ENCODE data around the gene SDE2. TPM values are rescaled to one million over a fixed set of nuclear protein-coding genes. Genes with fewer than 3 reads are reported as not detected.

SDE2 gene
- total and polyA plus RNA-seq, 2 of the 8 experiments (the other 6 are each of a cell fraction or from before 2014, with no cell fraction given) = 8.5 to 16.7 TPM

DNA sequence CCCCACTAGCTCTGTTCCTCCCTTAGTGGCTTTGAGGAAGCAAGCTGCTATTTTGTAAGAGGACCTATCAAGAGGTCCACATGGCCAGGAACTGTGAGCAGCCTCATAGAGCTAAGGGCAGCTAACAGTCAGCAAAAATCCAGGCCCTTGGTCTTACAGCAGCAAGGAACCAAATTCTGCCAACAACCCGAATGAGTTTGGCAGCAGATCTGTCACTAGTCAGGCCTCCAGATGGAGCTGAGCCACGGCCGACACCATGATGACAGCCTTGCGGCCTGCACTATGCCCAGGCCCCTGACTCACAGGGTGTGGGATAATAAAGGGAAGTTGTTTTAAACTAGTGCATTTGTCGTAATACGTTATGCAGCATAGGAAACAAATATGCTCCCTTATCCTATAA lies 35.3 kb upstream of the SDE2 start:
- no peaks in the 10 kb centered on the region for H4K20me1 ChIP-seq (replicated peaks in 1 of 2; ENCODE audit: control insufficient read depth in 1 of 2, insufficient read depth in 2 of 2, low read length in 2 of 2)
- H3K23ac ChIP-seq (ENCODE audit: insufficient read length) = no peak overlapping the region
- H3K36me3 ChIP-seq (ENCODE audit: control insufficient read depth in 2 of 4, insufficient read depth in 4 of 4, low read length in 3 of 4) = no peaks in the 10 kb centered on the region
- no peaks in the 10 kb centered on the region for H3K27me3 ChIP-seq (replicated peaks in 1 of 4; ENCODE audit: control insufficient read depth in 3 of 4, extremely low read depth in 1 of 4, insufficient read depth in 3 of 4, low read length in 3 of 4)
- H4K5ac ChIP-seq (ENCODE audit: insufficient read length, low read depth, low read length) = no peak overlapping the region
- ChIA-PET CTCF (ENCODE audit: partially characterized antibody) (interaction anchor here (0.9 to 1.4 kb wide), 6 partner anchors 10 to 87 kb away, joined by 3 to 4 read pairs (median 4); no protein-coding TSS in a partner anchor), POLR2A (ENCODE audit: partially characterized antibody) (interaction anchor here (0.7 to 2.3 kb wide), 5 partner anchors 9 to 88 kb away, joined by 3 to 9 read pairs (median 3); partner anchors contain the start of gene H3-3A)
- H3K9ac ChIP-seq (replicated peaks in 1 of 4; ENCODE audit: extremely low read depth in 1 of 4, low read depth in 3 of 4, low read length in 3 of 4) = no peak overlapping the region
- H4K91ac ChIP-seq (replicated peaks; ENCODE audit: insufficient read length, low read length) = no peak overlapping the region
- H3K14ac ChIP-seq (ENCODE audit: insufficient read length) = no peak overlapping the region
- H2BK120ac ChIP-seq (replicated peaks; ENCODE audit: low read depth, low read length) = no peak overlapping the region
- H2BK5ac ChIP-seq (ENCODE audit: low read depth, low read length) = no peak overlapping the region
- H3K56ac ChIP-seq (replicated peaks; ENCODE audit: insufficient read length, low read depth, low read length) = no peak overlapping the region
- H2BK12ac ChIP-seq (ENCODE audit: low read depth, low read length) = no peak overlapping the region
- no peaks in the 10 kb centered on the region for H3K4me1 ChIP-seq (replicated peaks in 1 of 4; ENCODE audit: control insufficient read depth in 3 of 4, insufficient read depth in 4 of 4, low read length in 3 of 4)
- no peak overlapping the region for H3K4me3 ChIP-seq (ENCODE audit: extremely low read depth in 1 of 4, insufficient read depth in 2 of 4, low read depth in 3 of 4, low read length in 4 of 4)
- H3K4me2 ChIP-seq (ENCODE audit: insufficient read depth in 1 of 2, low read depth in 2 of 2, low read length in 2 of 2) = no peak overlapping the region
- FAIRE-seq (no peak), DNase-seq (ENCODE audit: low read depth in 1 of 2, low spot score in 2 of 2) (no peak)
- H3K18ac ChIP-seq (ENCODE audit: extremely low read depth, low read length) = no peak overlapping the region
- no peak overlapping the region for H2AFZ ChIP-seq (ENCODE audit: low read length)
- no peak overlapping the region for H3K27ac ChIP-seq (ENCODE audit: low read depth, low read length)
- H2BK15ac ChIP-seq (ENCODE audit: low read length) = no peak overlapping the region
- H2AK5ac ChIP-seq (ENCODE audit: low read depth, low read length) = no peak overlapping the region
- WGBS, 2 experiments (ENCODE audit: extremely low coverage in 1 of 2, insufficient coverage in 1 of 2, insufficient read length in 1 of 2, insufficient replicate concordance in 2 of 2, low coverage in 1 of 2, low lambda C conversion rate in 2 of 2, missing lambda C conversion rate in 1 of 2) = 94% methylated on average over 6 of the region's 6 CpGs; no CpG with 5 or more reads in 1 of the 2 experiments
- no peaks in the 10 kb centered on the region for H3K79me1 ChIP-seq (ENCODE audit: low read depth, low read length)
- no peaks in the 10 kb centered on the region for H3K9me3 ChIP-seq (ENCODE audit: insufficient read depth in 2 of 2, low read depth in 1 of 2, low read length in 1 of 2)
- no peaks in the 10 kb centered on the region for H3K23me2 ChIP-seq (ENCODE audit: low read depth, low read length)
- H2BK20ac ChIP-seq (ENCODE audit: low read length) = no peak overlapping the region
- no peak overlapping the region for H4K8ac ChIP-seq (ENCODE audit: extremely low read depth, insufficient read depth, low read length)
- no peak overlapping the region for H3K4ac ChIP-seq (replicated peaks; ENCODE audit: insufficient read length, low read depth, low read length)
- H3K79me2 ChIP-seq (ENCODE audit: control insufficient read depth in 1 of 2, insufficient read depth in 2 of 2, low read length in 2 of 2) = no peaks in the 10 kb centered on the region
- TF ChIP-seq MAFK (IDR thresholded peaks at IDR 0.05; ENCODE audit: low read depth, low read length) (no peak), SRF (IDR thresholded peaks at IDR 0.05; ENCODE audit: low read depth, low read length) (no peak), SAP30 (IDR thresholded peaks at IDR 0.05; ENCODE audit: insufficient read depth, insufficient replicate concordance, low read length) (no peak), ZNF274 (IDR thresholded peaks at IDR 0.05; ENCODE audit: borderline replicate concordance, extremely low read depth, low read length) (no peak), KDM5A (IDR thresholded peaks at IDR 0.05; ENCODE audit: low read length) (no peak), POLR2A (IDR thresholded peaks at IDR 0.05; ENCODE audit: control extremely low read depth in 1 of 2, low read depth in 2 of 2, low read length in 2 of 2) (no peak), TEAD4 (IDR thresholded peaks at IDR 0.05; ENCODE audit: low read depth, low read length) (no peak), GTF2F1 (IDR thresholded peaks at IDR 0.05; ENCODE audit: borderline replicate concordance, low read depth, low read length) (no peak), JUN (IDR thresholded peaks at IDR 0.05; ENCODE audit: low read depth, low read length) (no peak), TAF7 (optimal IDR thresholded peaks at IDR 0.05; ENCODE audit: borderline replicate concordance, low read depth, low read length) (no peak), EZH2 (IDR thresholded peaks at IDR 0.05; ENCODE audit: low read depth, low read length, severe bottlenecking) (no peak), RXRA (IDR thresholded peaks at IDR 0.05; ENCODE audit: insufficient read depth, low read depth, low read length) (no peak), YY1 (IDR thresholded peaks at IDR 0.05; ENCODE audit: low read depth, low read length) (no peak), GABPA (IDR thresholded peaks at IDR 0.05; ENCODE audit: borderline replicate concordance, insufficient read depth, low read length) (no peak), ASH2L (IDR thresholded peaks at IDR 0.05; ENCODE audit: low read length) (no peak), SP2 (IDR thresholded peaks at IDR 0.05; ENCODE audit: low read length) (no peak)

Measured in H1 (cell line).